ENCODE measurements around the gene FOXO4.

DNA sequence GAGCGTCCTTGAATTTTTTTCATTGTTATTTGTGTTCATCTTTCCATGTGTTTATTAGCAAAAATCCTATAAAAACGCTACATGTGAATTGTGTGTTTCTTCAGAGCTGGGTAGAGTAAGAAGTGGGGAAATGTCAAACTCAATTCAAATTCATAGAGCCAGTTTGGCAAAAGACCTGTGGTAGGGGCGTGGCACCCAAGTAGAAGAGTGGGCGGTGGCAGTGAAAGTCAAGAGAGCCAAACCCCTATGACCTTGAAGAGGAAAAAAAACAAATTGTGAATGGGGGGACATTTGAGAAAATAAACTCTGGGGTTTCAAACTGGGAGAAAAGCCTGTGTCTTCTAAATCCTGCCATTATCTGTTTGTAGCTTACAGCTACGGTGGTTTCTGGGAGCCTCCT, 4.4 kb upstream of the FOXO4 start:
- TF ChIP-seq POLR2A (IDR thresholded peaks at IDR 0.05), result no peak
- TF ChIP-seq, protein P1, sequence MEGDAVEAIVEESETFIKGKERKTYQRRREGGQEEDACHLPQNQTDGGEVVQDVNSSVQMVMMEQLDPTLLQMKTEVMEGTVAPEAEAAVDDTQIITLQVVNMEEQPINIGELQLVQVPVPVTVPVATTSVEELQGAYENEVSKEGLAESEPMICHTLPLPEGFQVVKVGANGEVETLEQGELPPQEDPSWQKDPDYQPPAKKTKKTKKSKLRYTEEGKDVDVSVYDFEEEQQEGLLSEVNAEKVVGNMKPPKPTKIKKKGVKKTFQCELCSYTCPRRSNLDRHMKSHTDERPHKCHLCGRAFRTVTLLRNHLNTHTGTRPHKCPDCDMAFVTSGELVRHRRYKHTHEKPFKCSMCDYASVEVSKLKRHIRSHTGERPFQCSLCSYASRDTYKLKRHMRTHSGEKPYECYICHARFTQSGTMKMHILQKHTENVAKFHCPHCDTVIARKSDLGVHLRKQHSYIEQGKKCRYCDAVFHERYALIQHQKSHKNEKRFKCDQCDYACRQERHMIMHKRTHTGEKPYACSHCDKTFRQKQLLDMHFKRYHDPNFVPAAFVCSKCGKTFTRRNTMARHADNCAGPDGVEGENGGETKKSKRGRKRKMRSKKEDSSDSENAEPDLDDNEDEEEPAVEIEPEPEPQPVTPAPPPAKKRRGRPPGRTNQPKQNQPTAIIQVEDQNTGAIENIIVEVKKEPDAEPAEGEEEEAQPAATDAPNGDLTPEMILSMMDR (IDR thresholded peaks at IDR 0.05), result no peak
